Endothelial cell of umbilical vein (primary cell): ENCODE results near the gene ARHGEF1.

Experiments used
- CTCF ChIP-seq, 2 donors: IDR thresholded peaks; 1 replicate in 1 of 2; 2 replicates in 1 of 2; pipeline ENCODE4 v1.5.1; 2011; ENCODE audit warnings: low read length in 2 of 2, mild to moderate bottlenecking in 2 of 2, moderate library complexity in 2 of 2, control low read depth in 1 of 2, inconsistent platforms in 1 of 2, low read depth in 1 of 2; ENCODE audit not compliant: insufficient read depth in 1 of 2; ENCODE audit errors: extremely low read depth in 1 of 2
- EZH2 ChIP-seq: IDR thresholded peaks from 2 replicates; pipeline ENCODE4 v1.6.1; 2012; ENCODE audit warnings: borderline replicate concordance, low read depth, mild to moderate bottlenecking, moderate library complexity, low read length, inconsistent platforms; ENCODE audit not compliant: severe bottlenecking
- FOS ChIP-seq: IDR thresholded peaks from 2 replicates; pipeline ENCODE4 v1.6.1; 2011; ENCODE audit warnings: mild to moderate bottlenecking, low read length, moderate library complexity, borderline replicate concordance; ENCODE audit not compliant: insufficient read depth
- POLR2A ChIP-seq: IDR thresholded peaks from 2 replicates; pipeline ENCODE4 v1.6.1; 2012; ENCODE audit warnings: low read depth, mild to moderate bottlenecking, control low read depth, low read length
- POLR2AphosphoS5 ChIP-seq: IDR thresholded peaks from 2 replicates; pipeline ENCODE4 v1.6.1; 2012; ENCODE audit warnings: low read depth, mild to moderate bottlenecking, control low read depth, low read length, moderate library complexity; ENCODE audit not compliant: insufficient read depth
- TF ChIP-seq, protein P1 (sequence below): IDR thresholded peaks from 2 replicates; pipeline ENCODE4 v1.6.1; 2011; ENCODE audit not compliant: insufficient read depth, insufficient read length

GRCh38 chr19:41917676-41918075 is 34.7 kb downstream of the ARHGEF1 start:
- TF ChIP-seq POLR2A, result no peak
- no peak for TF ChIP-seq POLR2AphosphoS5
- TF ChIP-seq CTCF (IDR thresholded peaks at IDR 0.05; ENCODE audit: extremely low read depth in 1 of 2, insufficient read depth in 1 of 2, low read depth in 1 of 2, low read length in 2 of 2), result no peak
- no peak for TF ChIP-seq EZH2
- TF ChIP-seq, protein P1, sequence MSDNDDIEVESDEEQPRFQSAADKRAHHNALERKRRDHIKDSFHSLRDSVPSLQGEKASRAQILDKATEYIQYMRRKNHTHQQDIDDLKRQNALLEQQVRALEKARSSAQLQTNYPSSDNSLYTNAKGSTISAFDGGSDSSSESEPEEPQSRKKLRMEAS, result no peak
- no peak for TF ChIP-seq FOS
